Common myeloid progenitor, CD34-positive (primary cell): ENCODE data around the gene B4GALNT4.

ENCODE experiments used
- CTCF ChIA-PET: fragments of 350-600 bp; sonication (Branson Sonifier 250); formaldehyde crosslinking; loops from one replicate; lab custom pipeline; 2021; ENCODE audit warnings: antibody characterized with exemption; lab: Charles Lee
- POLR2A ChIA-PET: fragments of 350-600 bp; sonication (Branson Sonifier 250); formaldehyde crosslinking; loops from one replicate; lab custom pipeline; 2021; ENCODE audit warnings: antibody characterized with exemption; lab: Charles Lee
- DNase-seq, 3 donors: peaks; one replicate each; pipeline versions ENCODE4 v3.0.0 to v3.0.0-alpha.2; 2013
- H3K27ac ChIP-seq, 2 experiments: 1 replicate in 1 of 2; 2 replicates in 1 of 2; pipeline ENCODE4 v1.7.0; 2013; ENCODE audit warnings: inconsistent platforms in 2 of 2, low read length in 2 of 2, mild to moderate bottlenecking in 2 of 2, low read depth in 1 of 2, moderate library complexity in 1 of 2; ENCODE audit not compliant: severe bottlenecking in 2 of 2, insufficient read depth in 1 of 2, poor library complexity in 1 of 2
- H3K27me3 ChIP-seq, 5 experiments: replicated peaks in 2 of 5; 1 replicate in 3 of 5; 2 replicates in 2 of 5; pipeline versions ENCODE4 v1.6.1 to v1.7.0; 2013; ENCODE audit warnings: low read length in 4 of 5, mild to moderate bottlenecking in 2 of 5, moderate library complexity in 2 of 5, inconsistent platforms in 1 of 5; ENCODE audit not compliant: insufficient read depth in 5 of 5, control insufficient read depth in 4 of 5
- H3K36me3 ChIP-seq, 4 experiments: 1 replicate in 2 of 4; 2 replicates in 2 of 4; pipeline versions ENCODE4 v1.6.1 to v1.7.0; 2013; ENCODE audit warnings: low read length in 3 of 4, control low read depth in 1 of 4, mild to moderate bottlenecking in 1 of 4; ENCODE audit not compliant: control insufficient read depth in 4 of 4, insufficient read depth in 4 of 4
- H3K4me1 ChIP-seq, 4 experiments: 1 replicate in 3 of 4; 2 replicates in 1 of 4; pipeline versions ENCODE4 v1.6.1 to v1.7.1; 2013; ENCODE audit warnings: low read length in 3 of 4, mild to moderate bottlenecking in 3 of 4, control low read depth in 1 of 4, inconsistent platforms in 1 of 4, moderate library complexity in 1 of 4; ENCODE audit not compliant: control insufficient read depth in 4 of 4, insufficient read depth in 4 of 4; ENCODE audit errors: control extremely low read depth in 1 of 4
- H3K4me3 ChIP-seq, 7 experiments: 1 replicate in 4 of 7; 2 replicates in 3 of 7; pipeline versions ENCODE4 v1.5.1 to v1.7.0; 2013; ENCODE audit warnings: mild to moderate bottlenecking in 7 of 7, low read length in 6 of 7, moderate library complexity in 6 of 7, inconsistent platforms in 2 of 7, low read depth in 2 of 7, control low read depth in 1 of 7; ENCODE audit not compliant: insufficient read depth in 4 of 7, control insufficient read depth in 1 of 7; ENCODE audit errors: extremely low read depth in 1 of 7
- H3K9me3 ChIP-seq, 5 experiments: 1 replicate in 4 of 5; 2 replicates in 1 of 5; pipeline versions ENCODE4 v1.6.1 to v1.7.1; 2013; ENCODE audit warnings: low read length in 4 of 5, mild to moderate bottlenecking in 2 of 5, inconsistent platforms in 1 of 5, low read depth in 1 of 5, moderate library complexity in 1 of 5; ENCODE audit not compliant: control insufficient read depth in 4 of 5, insufficient read depth in 2 of 5; ENCODE audit errors: control extremely low read depth in 1 of 5
- WGBS: methylation state at CpG from one replicate; pipeline ENCODE4 v1.1.5; 2013; ENCODE audit not compliant: insufficient coverage; 5-methylcytosine and 5-hydroxymethylcytosine counted together

The B4GALNT4 gene

GRCh38 chr11:418343-419247, 49.3 kb downstream of the B4GALNT4 start:
- no peak for DNase-seq
- Histone ChIP-seq H3K4me1 (peaks cover 5 to 41% (median 38%) of the 10 kb centered on the region in 4 experiments), H3K27ac (no peak overlapping the region), H3K36me3 (no peaks in the 10 kb centered on the region), H3K4me3 (no peak overlapping the region), H3K9me3 (no peaks in the 10 kb centered on the region), H3K27me3 (no peaks in the 10 kb centered on the region)
- WGBS, result 99% methylated on average over 26 of the region's 30 CpGs
- CTCF ChIA-PET, result interaction anchor here (0.7 kb wide), 1 partner anchor 31 kb away, joined by 4 read pairs; no protein-coding TSS in a partner anchor
- POLR2A ChIA-PET, result no interaction called here

- Histone ChIP-seq H3K9me3 (no peaks in the 10 kb centered on the region), H3K27me3 (peaks cover 0 to 2% (median 0%) of the 10 kb centered on the region in 5 experiments), H3K36me3 (no peaks in the 10 kb centered on the region), H3K27ac (no peak overlapping the region), H3K4me1 (peaks cover 5 to 34% (median 31%) of the 10 kb centered on the region in 4 experiments), H3K4me3 (no peak overlapping the region)
- POLR2A ChIA-PET, result no interaction called here
- CTCF ChIA-PET, result interaction anchor here (0.7 kb wide), 1 partner anchor 30 kb away, joined by 4 read pairs; no protein-coding TSS in a partner anchor
- DNase-seq, result no peak
- 91% methylated on average over 16 of the region's 20 CpGs for WGBS
These were observed 50.1 kb downstream of the B4GALNT4 start for GRCh38 chr11:419248-420005.

- Histone ChIP-seq H3K27me3 (peaks cover 0 to 3% (median 2%) of the 10 kb centered on the region in 5 experiments), H3K9me3 (peaks cover 0 to 2% (median 0%) of the 10 kb centered on the region in 5 experiments), H3K27ac (no peak overlapping the region), H3K4me1 (peaks cover 5 to 25% (median 24%) of the 10 kb centered on the region in 4 experiments), H3K4me3 (no peak overlapping the region), H3K36me3 (no peaks in the 10 kb centered on the region)
- WGBS, result 88% methylated on average over 58 of the region's 71 CpGs
- no peak for DNase-seq
- ChIA-PET CTCF (no interaction called here), POLR2A (no interaction called here)
These were observed 51.0 kb downstream of the B4GALNT4 start for GRCh38 chr11:420054-420910.

GRCh38 chr11:420911-421321, 51.6 kb downstream of the B4GALNT4 start:
- peaks cover 0 to 2% (median 0%) of the 10 kb centered on the region in 5 experiments for H3K9me3 ChIP-seq
- CTCF ChIA-PET, result no interaction called here
- no peaks in the 10 kb centered on the region for H3K36me3 ChIP-seq
- no peak overlapping the region for H3K27ac ChIP-seq
- H3K27me3 ChIP-seq, result peaks cover 0 to 3% (median 2%) of the 10 kb centered on the region in 5 experiments
- peaks cover 0 to 19% (median 18%) of the 10 kb centered on the region in 4 experiments for H3K4me1 ChIP-seq
- no peak for DNase-seq
- H3K4me3 ChIP-seq, result no peak overlapping the region
- POLR2A ChIA-PET, result no interaction called here
- 91% methylated on average over 17 of the region's 21 CpGs for WGBS

DNA sequence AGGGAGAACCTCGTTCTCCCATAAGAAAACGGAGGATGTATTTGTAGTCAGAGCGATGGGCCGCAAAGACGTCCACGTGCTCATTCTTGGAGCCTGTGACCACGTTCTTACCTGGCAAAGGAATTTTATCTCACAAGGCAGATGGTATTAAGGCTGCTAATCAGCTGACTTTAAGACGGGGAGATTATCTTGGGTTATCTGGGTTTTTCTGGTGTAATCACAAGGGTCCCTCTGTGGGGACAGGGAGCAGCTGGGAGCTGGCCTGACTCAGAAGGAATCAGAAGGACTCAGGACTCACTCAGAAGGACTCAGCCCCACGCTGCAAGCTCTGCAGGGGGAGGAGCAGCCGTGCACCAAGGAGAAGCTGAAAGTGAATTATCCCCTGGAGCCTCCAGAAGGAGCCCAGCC, 53.0 kb downstream of the B4GALNT4 start:
- 90% methylated on average over 10 of the region's 10 CpGs for WGBS
- H3K4me3 ChIP-seq, result no peak overlapping the region
- no peaks in the 10 kb centered on the region for H3K36me3 ChIP-seq
- H3K27me3 ChIP-seq, result peaks cover 0 to 3% (median 2%) of the 10 kb centered on the region in 5 experiments
- H3K9me3 ChIP-seq, result peaks cover 0 to 2% (median 0%) of the 10 kb centered on the region in 5 experiments
- ChIA-PET CTCF (interaction anchor here (0.6 kb wide), 1 partner anchor 11 kb away, joined by 3 read pairs; no protein-coding TSS in a partner anchor), POLR2A (no interaction called here)
- no peak overlapping the region for H3K27ac ChIP-seq
- DNase-seq, result no peak
- H3K4me1 ChIP-seq, result peaks cover 0 to 6% (median 5%) of the 10 kb centered on the region in 4 experiments

DNA sequence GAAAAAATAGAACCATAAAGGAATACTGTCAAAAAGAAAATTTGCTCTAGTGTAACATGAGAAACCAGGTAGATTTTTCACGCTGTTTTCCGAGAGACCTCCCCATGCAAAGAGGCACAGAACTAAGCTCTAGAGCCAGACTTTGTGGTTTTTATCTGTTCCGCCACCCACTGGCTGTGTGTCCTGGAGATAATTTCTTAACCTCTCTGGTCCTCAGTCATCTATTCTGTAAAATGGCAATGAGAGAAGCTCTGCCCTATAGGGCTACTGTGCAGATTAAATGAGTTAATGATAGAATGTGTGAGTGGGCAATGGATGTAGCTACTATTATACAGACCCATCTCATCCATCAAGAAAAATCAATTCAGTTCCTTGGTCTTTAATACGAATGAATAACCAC, 54.9 kb downstream of the B4GALNT4 start:
- H3K9me3 ChIP-seq, result peaks cover 0 to 2% (median 0%) of the 10 kb centered on the region in 5 experiments
- CTCF ChIA-PET, result interaction anchor here (1.5 kb wide), 1 partner anchor 9 kb away, joined by 4 read pairs; the partner anchor contains the start of gene SIGIRR
- no peak for DNase-seq
- peaks cover 0 to 3% (median 2%) of the 10 kb centered on the region in 5 experiments for H3K27me3 ChIP-seq
- H3K27ac ChIP-seq, result no peak overlapping the region
- whole genome bisulfite sequencing, result 100% methylated on average over 3 of the region's 4 CpGs
- H3K36me3 ChIP-seq, result no peaks in the 10 kb centered on the region
- POLR2A ChIA-PET, result no interaction called here
- no peaks in the 10 kb centered on the region for H3K4me1 ChIP-seq
- H3K4me3 ChIP-seq, result no peak overlapping the region
